Measurements from ENCODE around the gene ASPN.

GRCh38 chr9:92483627-92484545 is 1.6 kb upstream of the ASPN start:
- no peak for TF ChIP-seq POLR2A (IDR thresholded peaks at IDR 0.05; ENCODE audit: extremely low read depth, insufficient read length)
- no peak for TF ChIP-seq CTCF (IDR thresholded peaks at IDR 0.05; ENCODE audit: low read depth, low read length)

Measured in NB4 (cell line).